CD4-positive, alpha-beta T cell (primary cell): Measurements from ENCODE around the gene DRAM1. TPM values are rescaled to one million over a fixed set of nuclear protein-coding genes. Genes with fewer than 3 reads are reported as not detected.
"Not testable (repeated sequence)": the region's sequence is repeated elsewhere in the genome, so short reads cannot be mapped to it uniquely, and the experiment has no call there.

Source experiments
- ATAC-seq: fragments of 200-7000 bp; cut with Tn5 transposase; one replicate; pipeline ENCODE4 v1.10.0; 2022; ENCODE audit warnings: mild to moderate bottlenecking; ENCODE audit not compliant: poor library complexity
- CTCF ChIA-PET: fragments of 350-600 bp; sonication (Branson Sonifier 250); formaldehyde crosslinking; loops from one replicate; lab custom pipeline; 2021; ENCODE audit warnings: antibody characterized with exemption, inconsistent platforms; lab: Charles Lee
- POLR2A ChIA-PET: fragments of 350-600 bp; sonication (Branson Sonifier 250); formaldehyde crosslinking; loops from one replicate; lab custom pipeline; 2021; ENCODE audit warnings: antibody characterized with exemption, inconsistent platforms; lab: Charles Lee
- DNase-seq, 14 experiments: peaks; one replicate each; pipeline ENCODE4 v3.0.0-alpha.2; 2013 to 2020; ENCODE audit warnings: mixed read lengths in 2 of 14
- H3K27ac ChIP-seq, 2 donors: one replicate each; pipeline versions ENCODE4 v1.5.1 to v1.7.0; 2013; ENCODE audit warnings: low read length in 2 of 2, low read depth in 1 of 2, mild to moderate bottlenecking in 1 of 2
- H3K27me3 ChIP-seq, 2 experiments: 1 replicate in 1 of 2; 2 replicates in 1 of 2; pipeline versions ENCODE4 v1.6.1 to v1.7.0; 2013; ENCODE audit warnings: low read length in 2 of 2, control low read depth in 1 of 2, mild to moderate bottlenecking in 1 of 2, moderate library complexity in 1 of 2; ENCODE audit not compliant: insufficient read depth in 2 of 2, control insufficient read depth in 1 of 2
- H3K36me3 ChIP-seq: one replicate; pipeline ENCODE4 v1.6.1; 2013; ENCODE audit warnings: low read length, control low read depth; ENCODE audit not compliant: insufficient read depth
- H3K4me1 ChIP-seq: one replicate; pipeline ENCODE4 v1.6.1; 2013; ENCODE audit warnings: low read length, control low read depth; ENCODE audit not compliant: insufficient read depth
- H3K4me3 ChIP-seq: one replicate; pipeline ENCODE4 v1.5.1; 2013; ENCODE audit warnings: mild to moderate bottlenecking, low read length, moderate library complexity
- H3K9me3 ChIP-seq, 2 experiments: 1 replicate in 1 of 2; 2 replicates in 1 of 2; pipeline versions ENCODE4 v1.6.1 to v1.7.0; 2013; ENCODE audit warnings: low read length in 2 of 2, mild to moderate bottlenecking in 2 of 2, control low read depth in 1 of 2, moderate library complexity in 1 of 2; ENCODE audit not compliant: control insufficient read depth in 1 of 2, insufficient read depth in 1 of 2
- H3K27ac Mint-ChIP-seq: one replicate; pipeline ENCODE4 v1.8.0; 2020; ENCODE audit warnings: mixed read lengths
- H3K27me3 Mint-ChIP-seq: one replicate; pipeline ENCODE4 v1.8.0; 2021; ENCODE audit warnings: mixed read lengths
- H3K36me3 Mint-ChIP-seq: one replicate; pipeline ENCODE4 v1.8.0; 2021; ENCODE audit warnings: low read depth, mixed read lengths
- H3K4me1 Mint-ChIP-seq: one replicate; pipeline ENCODE4 v1.8.0; 2021; ENCODE audit warnings: low read depth, mixed read lengths
- H3K4me3 Mint-ChIP-seq: one replicate; pipeline ENCODE4 v1.8.0; 2020; ENCODE audit warnings: mild to moderate bottlenecking, mixed read lengths
- H3K9me3 Mint-ChIP-seq: one replicate; pipeline ENCODE4 v1.8.0; 2020; ENCODE audit warnings: mixed read lengths
- intact Hi-C, 2 experiments: fragments of 100-400 bp; cut with DNase I in 1 of 2; cut with micrococcal nuclease in 1 of 2; formaldehyde crosslinking; loops; one replicate each; pipeline versions ENCODE4 v1.15.1 to v1.9.0; 2023 to 2025; cut with DNase I, micrococcal nuclease
- total RNA-seq, 174 experiments: library from RNA in 2 of 174; stranded (reverse) in 2 of 174; gene quantifications; one replicate each; pipeline ENCODE4 v1.2.3 and lab custom pipeline; 2021 to 2026
- TF ChIP-seq, protein P1 (sequence below): fragments of 200-600 bp; IDR thresholded peaks from one replicate; pipeline ENCODE4 v1.8.0; 2022; ENCODE audit warnings: antibody characterized with exemption, mild to moderate bottlenecking

Gene DRAM1
- total RNA-seq, 2 experiments from 2014 or later, result 1.3 to 1.6 TPM

DNA sequence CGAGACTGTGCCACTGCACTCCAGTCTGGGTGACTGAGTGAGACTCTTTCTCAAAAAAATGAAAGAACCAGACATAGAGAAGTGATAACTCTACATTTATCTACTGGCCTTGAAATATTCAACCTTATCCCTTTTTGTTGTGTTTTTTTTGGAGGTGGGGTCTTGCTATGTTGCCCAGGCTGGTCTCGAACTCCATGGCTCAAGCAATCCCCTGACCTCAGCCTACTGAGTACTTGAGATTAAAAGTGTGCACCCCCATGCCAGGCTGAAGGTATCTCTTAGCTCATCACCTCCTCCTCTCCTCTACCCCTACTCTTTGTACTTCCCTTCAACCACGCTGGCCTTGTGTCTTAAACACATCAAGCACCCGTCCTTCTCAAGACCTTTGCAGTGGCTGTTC lies 3.8 kb downstream of the DRAM1 start:
- no peak overlapping the region for H3K4me3 Mint-ChIP-seq
- no peaks in the 10 kb centered on the region for H3K36me3 Mint-ChIP-seq
- H3K4me3 ChIP-seq, result no peak overlapping the region
- intact Hi-C loops, result no loop called here
- no peaks in the 10 kb centered on the region for H3K9me3 ChIP-seq
- no peaks in the 10 kb centered on the region for H3K36me3 ChIP-seq
- H3K27me3 ChIP-seq, result no peaks in the 10 kb centered on the region
- no peak overlapping the region for H3K27ac ChIP-seq
- H3K9me3 Mint-ChIP-seq, result no peaks in the 10 kb centered on the region
- ChIA-PET CTCF (interaction anchor here (0.7 kb wide), 1 partner anchor 12 kb away, joined by 3 read pairs; no protein-coding TSS in a partner anchor), POLR2A (interaction anchor here (0.6 kb wide), 1 partner anchor 197 kb away, joined by 5 read pairs; no protein-coding TSS in a partner anchor)
- no peak for ATAC-seq
- peaks cover 18% of the 10 kb centered on the region for H3K4me1 ChIP-seq
- no peaks in the 10 kb centered on the region for H3K27me3 Mint-ChIP-seq
- no peak overlapping the region for H3K27ac Mint-ChIP-seq
- no peak for DNase-seq
- TF ChIP-seq, protein P1, sequence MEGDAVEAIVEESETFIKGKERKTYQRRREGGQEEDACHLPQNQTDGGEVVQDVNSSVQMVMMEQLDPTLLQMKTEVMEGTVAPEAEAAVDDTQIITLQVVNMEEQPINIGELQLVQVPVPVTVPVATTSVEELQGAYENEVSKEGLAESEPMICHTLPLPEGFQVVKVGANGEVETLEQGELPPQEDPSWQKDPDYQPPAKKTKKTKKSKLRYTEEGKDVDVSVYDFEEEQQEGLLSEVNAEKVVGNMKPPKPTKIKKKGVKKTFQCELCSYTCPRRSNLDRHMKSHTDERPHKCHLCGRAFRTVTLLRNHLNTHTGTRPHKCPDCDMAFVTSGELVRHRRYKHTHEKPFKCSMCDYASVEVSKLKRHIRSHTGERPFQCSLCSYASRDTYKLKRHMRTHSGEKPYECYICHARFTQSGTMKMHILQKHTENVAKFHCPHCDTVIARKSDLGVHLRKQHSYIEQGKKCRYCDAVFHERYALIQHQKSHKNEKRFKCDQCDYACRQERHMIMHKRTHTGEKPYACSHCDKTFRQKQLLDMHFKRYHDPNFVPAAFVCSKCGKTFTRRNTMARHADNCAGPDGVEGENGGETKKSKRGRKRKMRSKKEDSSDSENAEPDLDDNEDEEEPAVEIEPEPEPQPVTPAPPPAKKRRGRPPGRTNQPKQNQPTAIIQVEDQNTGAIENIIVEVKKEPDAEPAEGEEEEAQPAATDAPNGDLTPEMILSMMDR, result no peak
- peaks cover 7% of the 10 kb centered on the region for H3K4me1 Mint-ChIP-seq

DNA sequence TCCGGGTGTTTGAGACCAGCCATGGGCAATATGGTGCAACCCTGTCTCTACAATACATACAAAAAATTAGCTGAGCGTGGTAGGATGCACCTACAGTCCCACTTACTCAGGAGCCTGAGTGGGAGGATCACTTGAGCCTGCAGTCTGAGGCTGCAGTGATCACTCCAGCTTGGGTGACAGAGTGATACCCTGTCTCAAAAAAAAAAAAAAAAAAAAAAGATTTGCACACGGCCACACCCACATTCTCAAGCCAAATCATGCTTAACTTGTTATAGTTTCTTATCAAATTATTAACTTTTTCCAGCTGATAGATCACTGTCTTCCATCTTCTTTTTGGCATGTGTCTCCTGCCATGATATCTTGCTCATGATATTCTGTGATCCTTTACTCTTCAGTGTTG lies 6.8 kb downstream of the DRAM1 start:
- intact Hi-C loops, result no loop called here
- CTCF ChIA-PET, result no interaction called here
- no peaks in the 10 kb centered on the region for H3K4me1 Mint-ChIP-seq
- Histone ChIP-seq H3K4me1 (no peaks in the 10 kb centered on the region), H3K4me3 (no peak overlapping the region), H3K9me3 (no peaks in the 10 kb centered on the region), H3K27ac (no peak overlapping the region), H3K36me3 (no peaks in the 10 kb centered on the region), H3K27me3 (no peaks in the 10 kb centered on the region)
- H3K27me3 Mint-ChIP-seq, result no peaks in the 10 kb centered on the region
- no peaks in the 10 kb centered on the region for H3K36me3 Mint-ChIP-seq
- no peak for DNase-seq
- no peak overlapping the region for H3K4me3 Mint-ChIP-seq
- no peak for ATAC-seq
- H3K27ac Mint-ChIP-seq, result no peak overlapping the region
- TF ChIP-seq, protein P1, result no peak
- H3K9me3 Mint-ChIP-seq, result no peaks in the 10 kb centered on the region
- POLR2A ChIA-PET, result interaction anchor here (1.2 kb wide), 1 partner anchor 12 kb away, joined by 3 read pairs; no protein-coding TSS in a partner anchor

DNA sequence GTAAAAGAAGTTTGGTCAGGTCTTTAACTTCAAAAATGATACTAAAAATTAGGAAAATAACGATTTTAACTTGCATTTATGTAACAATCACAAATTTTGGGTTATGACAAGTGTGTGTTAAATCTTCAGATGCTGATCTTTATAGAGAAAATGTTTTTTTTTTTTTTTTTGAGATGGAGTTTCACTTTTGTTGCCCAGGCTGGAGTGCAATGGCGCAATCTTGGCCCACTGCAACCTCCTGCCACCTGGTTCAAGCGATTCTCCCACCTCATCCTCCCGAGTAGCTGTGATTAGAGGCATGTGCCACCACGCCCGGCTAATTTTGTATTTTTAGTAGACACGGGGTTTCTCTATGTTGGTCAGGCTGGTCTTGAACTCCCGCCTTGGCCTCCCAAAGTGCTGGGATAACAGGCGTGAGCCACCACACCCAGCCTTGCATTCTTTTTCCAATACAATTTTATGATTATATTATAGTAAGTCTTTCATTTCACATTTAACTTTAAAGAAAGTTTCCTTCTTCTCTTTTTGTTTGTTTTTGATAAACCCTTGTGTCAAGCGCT lies 7.5 kb downstream of the DRAM1 start:
- H3K9me3 ChIP-seq, H3K27ac Mint-ChIP-seq, H3K4me3 ChIP-seq, H3K27me3 Mint-ChIP-seq, ATAC-seq, H3K36me3 ChIP-seq, H3K9me3 Mint-ChIP-seq, H3K27me3 ChIP-seq, H3K27ac ChIP-seq, H3K4me3 Mint-ChIP-seq, intact Hi-C loops, H3K4me1 ChIP-seq, H3K36me3 Mint-ChIP-seq, H3K4me1 Mint-ChIP-seq, DNase-seq: not testable (repeated sequence)
- CTCF ChIA-PET, result interaction anchor here (0.7 kb wide), 1 partner anchor 689 kb away, joined by 4 read pairs; no protein-coding TSS in a partner anchor
- POLR2A ChIA-PET, result interaction anchor here (0.5 to 1.2 kb wide), 2 partner anchors 11 to 55 kb away, joined by 3 read pairs; no protein-coding TSS in a partner anchor
